GM23248 (cell line): ENCODE data around the gene FAM9A. TPM values are rescaled to one million over a fixed set of nuclear protein-coding genes. Genes with fewer than 3 reads are reported as not detected.

Experiments used
- DNase-seq: peaks from one replicate; pipeline ENCODE4 v3.0.0-alpha.2; 2015
- H2AFZ ChIP-seq: fragments of 200-600 bp; sonication (generic); 2 replicates; pipeline ENCODE4 v1.6.1; 2016; ENCODE audit warnings: antibody characterized with exemption
- H3F3A ChIP-seq: fragments of 200-600 bp; sonication (generic); 2 replicates; pipeline ENCODE4 v1.6.1; 2016; ENCODE audit warnings: mild to moderate bottlenecking, antibody characterized with exemption, mixed run types; ENCODE audit not compliant: insufficient read depth
- H3K27ac ChIP-seq: fragments of 200-600 bp; sonication (generic); 2 replicates; pipeline ENCODE4 v1.5.1; 2016; ENCODE audit warnings: mild to moderate bottlenecking
- H3K27me3 ChIP-seq: fragments of 200-600 bp; sonication (generic); replicated peaks from 2 replicates; pipeline ENCODE4 v1.6.1; 2016; ENCODE audit warnings: mild to moderate bottlenecking; ENCODE audit not compliant: insufficient read depth
- H3K36me3 ChIP-seq: fragments of 200-600 bp; sonication (generic); 2 replicates; pipeline ENCODE4 v1.6.1; 2016; ENCODE audit warnings: low read depth, mild to moderate bottlenecking
- H3K4me1 ChIP-seq: fragments of 200-600 bp; sonication (generic); 2 replicates; pipeline ENCODE4 v1.6.1; 2016; ENCODE audit warnings: mild to moderate bottlenecking; ENCODE audit not compliant: insufficient read depth
- H3K4me2 ChIP-seq: fragments of 200-600 bp; sonication (generic); one replicate; pipeline ENCODE4 v1.6.1; 2016; ENCODE audit warnings: mild to moderate bottlenecking; ENCODE audit not compliant: unreplicated experiment
- H3K4me3 ChIP-seq: fragments of 200-600 bp; sonication (generic); 2 replicates; pipeline ENCODE4 v1.5.1; 2016; ENCODE audit warnings: mild to moderate bottlenecking
- H3K79me2 ChIP-seq: fragments of 200-600 bp; sonication (generic); 2 replicates; pipeline ENCODE4 v1.6.1; 2016; ENCODE audit warnings: mild to moderate bottlenecking; ENCODE audit not compliant: insufficient read depth
- H3K9ac ChIP-seq: fragments of 200-600 bp; sonication (generic); 2 replicates; pipeline ENCODE4 v1.6.1; 2016; ENCODE audit warnings: mild to moderate bottlenecking
- H3K9me2 ChIP-seq: fragments of 200-600 bp; sonication (generic); 2 replicates; pipeline ENCODE4 v1.6.1; 2016; ENCODE audit warnings: mixed run types, mild to moderate bottlenecking, moderate library complexity; ENCODE audit not compliant: insufficient read depth
- H3K9me3 ChIP-seq: fragments of 200-600 bp; sonication (generic); one replicate; pipeline ENCODE4 v1.6.1; 2017; ENCODE audit warnings: low read depth
- H4K20me1 ChIP-seq: fragments of 200-600 bp; sonication (generic); 2 replicates; pipeline ENCODE4 v1.6.0; 2016; ENCODE audit not compliant: insufficient read depth
- EZH2 ChIP-seq: fragments of 200-600 bp; sonication (generic); IDR thresholded peaks from 2 replicates; pipeline ENCODE4 v1.6.1; 2018; ENCODE audit warnings: antibody characterized with exemption, mild to moderate bottlenecking; ENCODE audit not compliant: insufficient read depth, poor library complexity, severe bottlenecking
- EZH2phosphoT487 ChIP-seq: fragments of 200-600 bp; sonication (generic); IDR thresholded peaks from 2 replicates; pipeline ENCODE4 v1.6.1; 2018; ENCODE audit warnings: antibody characterized with exemption, moderate library complexity, mild to moderate bottlenecking, low read depth; ENCODE audit not compliant: insufficient read depth
- WGBS, 2 experiments: methylation state at CpG; one replicate each; pipeline ENCODE4 v1.1.6; 2015 to 2017; ENCODE audit warnings: low lambda C conversion rate in 2 of 2, low coverage in 1 of 2; ENCODE audit errors: missing lambda C conversion rate in 2 of 2; 5-methylcytosine and 5-hydroxymethylcytosine counted together
- in situ Hi-C: fragments of 300-500 bp; cut with MboI; formaldehyde crosslinking; loops from 2 replicates; pipeline ENCODE4 v1.15.0; 2020
- polyA plus RNA-seq: library from polyadenylated mRNA; unstranded; fragments of >200 nt; fragmentation: Nextera tagmentation; extraction: Ambion mirVana; gene quantifications from 2 replicates; pipeline ENCODE4 v1.2.1, GENCODE V29; 2016
- total RNA-seq: library from RNA; depleted of rRNA; stranded (reverse); fragments of >200 nt; shearing (Covaris generic); gene quantifications from 2 replicates; pipeline ENCODE4 v1.2.3, GENCODE V29; 2014

The FAM9A gene
- total and polyA plus RNA-seq, 2 experiments from 2014 or later, result not detected

DNA sequence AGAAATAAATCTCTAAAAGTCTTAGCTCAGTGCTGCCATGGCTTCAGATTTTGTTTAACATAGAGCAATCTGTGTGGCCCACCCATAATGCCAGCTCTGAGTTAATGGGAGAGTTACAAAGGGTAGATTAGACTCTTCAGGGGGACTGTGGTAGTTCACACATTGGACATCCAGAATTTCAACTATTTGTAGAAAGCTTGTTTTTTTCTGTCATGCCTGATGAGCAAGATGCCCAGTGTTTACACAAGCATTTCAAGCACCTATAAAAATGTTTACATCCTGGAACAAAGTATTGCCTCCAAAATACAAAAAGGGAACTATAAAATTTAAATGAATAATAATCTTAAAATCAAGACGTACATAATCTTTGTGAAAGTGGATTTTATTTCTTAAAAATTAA lies 43.0 kb upstream of the FAM9A start:
- WGBS, 2 experiments, result 70 to 95% methylated on average over 1 of the region's 1 CpG
- Histone ChIP-seq H2AFZ (no peak overlapping the region), H4K20me1 (no peaks in the 10 kb centered on the region)

DNA sequence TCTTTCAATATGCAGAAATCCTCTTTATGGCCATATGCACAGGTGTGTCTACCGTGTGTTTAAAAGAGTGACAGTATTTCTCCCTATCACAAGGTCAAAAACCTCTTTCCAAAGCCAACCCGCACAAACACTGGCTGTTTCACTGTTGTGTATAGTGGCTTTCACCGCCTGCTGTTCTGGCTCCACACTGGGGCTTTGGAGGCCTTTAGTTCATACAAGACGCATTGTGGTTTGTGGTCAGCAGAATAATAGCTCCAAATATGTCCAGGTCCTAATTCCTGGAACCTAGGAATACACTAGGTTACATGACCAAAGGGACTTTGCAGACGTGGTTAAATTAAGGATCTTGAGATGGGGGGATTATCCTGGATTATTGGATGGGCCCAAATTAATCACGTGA lies 40.7 kb upstream of the FAM9A start:
- H3K9me2 ChIP-seq, result no peaks in the 10 kb centered on the region
- TF ChIP-seq EZH2phosphoT487 (no peak), EZH2 (no peak)
- no peaks in the 10 kb centered on the region; the same call in 1 of the 2 replicates for H3F3A ChIP-seq
- H2AFZ ChIP-seq, result no peak overlapping the region
- no peak overlapping the region for H3K4me2 ChIP-seq
- H3K27ac ChIP-seq, result no peak overlapping the region
- 66 to 67% methylated on average over 6 of the region's 6 CpGs for WGBS, 2 experiments
- no peak for DNase-seq
- no peaks in the 10 kb centered on the region for H3K79me2 ChIP-seq
- H3K36me3 ChIP-seq, result no peaks in the 10 kb centered on the region
- no peaks in the 10 kb centered on the region for H3K27me3 ChIP-seq
- no peaks in the 10 kb centered on the region for H3K9me3 ChIP-seq
- no peak overlapping the region for H3K4me3 ChIP-seq
- in situ Hi-C loops, result no loop called here
- no peaks in the 10 kb centered on the region for H4K20me1 ChIP-seq
- H3K9ac ChIP-seq, result no peak overlapping the region
- no peaks in the 10 kb centered on the region for H3K4me1 ChIP-seq

More for the DNA sequence above, 43.0 kb upstream of the FAM9A start:
- Histone ChIP-seq H3K9me2 (no peaks in the 10 kb centered on the region), H3K9me3 (no peaks in the 10 kb centered on the region), H3K4me3 (no peak overlapping the region), H3K4me2 (no peak overlapping the region), H3K27me3 (no peaks in the 10 kb centered on the region), H3K27ac (no peak overlapping the region), H3K36me3 (no peaks in the 10 kb centered on the region), H3F3A (no peaks in the 10 kb centered on the region; the same call in 1 of the 2 replicates), H3K4me1 (peaks cover 20% of the 10 kb centered on the region), H3K79me2 (no peaks in the 10 kb centered on the region), H3K9ac (no peak overlapping the region)
- TF ChIP-seq EZH2 (no peak), EZH2phosphoT487 (no peak)
- DNase-seq, result no peak
- in situ Hi-C loops, result no loop called here

DNA sequence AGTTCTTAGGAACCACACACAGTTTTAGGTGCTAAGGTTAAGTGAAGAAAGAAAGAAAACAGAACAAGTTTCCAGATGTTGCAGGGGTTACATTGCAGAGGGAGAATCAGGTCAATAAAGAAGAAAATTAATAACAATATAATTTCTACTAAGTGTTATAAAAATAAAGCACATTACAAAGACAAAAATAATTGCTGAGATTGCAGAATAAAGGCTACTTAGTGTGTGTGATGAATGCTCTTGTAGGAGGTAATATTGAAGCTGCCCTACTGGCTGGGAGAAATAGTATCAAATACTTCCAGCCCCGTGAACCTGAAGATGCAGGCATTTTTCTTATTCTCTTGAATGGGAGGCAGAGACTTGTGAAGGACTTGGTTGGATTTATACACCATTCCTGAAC lies 33.2 kb upstream of the FAM9A start:
- in situ Hi-C loops, result no loop called here
- Histone ChIP-seq H3K27me3 (no peaks in the 10 kb centered on the region), H4K20me1 (no peaks in the 10 kb centered on the region), H3K9me3 (no peaks in the 10 kb centered on the region), H3K79me2 (no peaks in the 10 kb centered on the region), H3K27ac (no peak overlapping the region), H3F3A (no peaks in the 10 kb centered on the region), H3K36me3 (no peaks in the 10 kb centered on the region), H2AFZ (no peak overlapping the region), H3K9me2 (no peaks in the 10 kb centered on the region), H3K9ac (no peak overlapping the region), H3K4me3 (no peak overlapping the region), H3K4me1 (no peaks in the 10 kb centered on the region), H3K4me2 (no peak overlapping the region)
- no peak for DNase-seq
- TF ChIP-seq EZH2phosphoT487 (no peak), EZH2 (no peak)
- 30 to 55% methylated on average over 1 of the region's 1 CpG for WGBS, 2 experiments

DNA sequence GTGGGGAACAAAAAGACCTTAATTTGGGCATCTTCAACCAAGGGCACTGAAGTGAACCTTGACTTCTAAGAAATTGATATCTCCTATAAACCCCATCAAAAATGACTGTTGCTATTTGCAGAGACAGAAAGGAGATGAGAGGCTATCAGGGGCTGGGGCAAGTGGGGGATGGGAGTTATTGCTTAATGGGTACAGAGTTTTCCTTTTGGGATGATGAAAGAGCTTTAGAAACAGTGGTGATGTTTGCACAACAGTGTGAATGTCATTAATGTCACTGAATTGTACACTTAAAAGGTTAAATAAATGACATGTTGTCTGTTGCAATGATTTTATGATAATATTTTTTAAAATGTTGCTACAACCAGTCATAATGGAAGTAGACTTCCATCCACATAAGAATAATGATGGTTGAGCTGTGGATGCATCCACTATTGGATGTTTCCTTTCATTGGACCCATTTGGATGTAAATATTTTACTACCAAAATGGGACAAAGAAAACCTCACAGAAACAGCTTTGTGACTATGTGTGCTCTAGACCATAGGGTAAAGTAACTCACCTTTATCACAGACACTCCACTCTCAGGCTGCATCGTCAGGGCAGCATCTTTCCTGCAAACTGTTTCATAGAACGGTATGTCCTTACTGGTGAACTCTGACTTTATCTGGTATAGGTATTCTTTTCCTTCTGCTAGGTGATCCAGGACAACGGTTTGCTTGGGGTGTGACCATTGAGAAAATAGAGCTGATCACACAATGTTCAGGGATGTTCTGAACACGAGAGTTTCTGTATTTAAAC lies 31.6 kb upstream of the FAM9A start:
- 67% methylated on average over 4 of the region's 4 CpGs for WGBS, 2 experiments
- H3K4me1 ChIP-seq, result no peaks in the 10 kb centered on the region
- in situ Hi-C loops, result no loop called here
- no peak overlapping the region for H3K4me2 ChIP-seq
- no peak overlapping the region for H3K27ac ChIP-seq
- TF ChIP-seq EZH2phosphoT487 (no peak), EZH2 (no peak)
- no peak overlapping the region for H2AFZ ChIP-seq
- H3K4me3 ChIP-seq, result no peak overlapping the region
- no peaks in the 10 kb centered on the region for H3K36me3 ChIP-seq
- no peaks in the 10 kb centered on the region for H3F3A ChIP-seq
- no peaks in the 10 kb centered on the region for H3K79me2 ChIP-seq
- H4K20me1 ChIP-seq, result no peaks in the 10 kb centered on the region
- no peaks in the 10 kb centered on the region for H3K9me2 ChIP-seq
- H3K9ac ChIP-seq, result no peak overlapping the region
- H3K9me3 ChIP-seq, result no peaks in the 10 kb centered on the region
- no peak for DNase-seq
- H3K27me3 ChIP-seq, result no peaks in the 10 kb centered on the region
